GM23338 (cell line): ENCODE results near the gene LPAR6. TPM values are rescaled to one million over a fixed set of nuclear protein-coding genes. Genes with fewer than 3 reads are reported as not detected.

ENCODE experiments used
- ATAC-seq: fragments of 200-7000 bp; cut with Tn5 transposase; 3 replicates; pipeline ENCODE4 v1.9.1; 2020
- DNase-seq: peaks from one replicate; pipeline ENCODE4 v3.0.0-alpha.2; 2015; ENCODE audit warnings: low spot score
- H2AFZ ChIP-seq: fragments of 200-600 bp; sonication (generic); 2 replicates; pipeline ENCODE4 v1.8.0; 2016; ENCODE audit warnings: antibody characterized with exemption, mild to moderate bottlenecking, moderate library complexity
- H3F3A ChIP-seq: fragments of 200-600 bp; sonication (generic); replicated peaks from 2 replicates; pipeline ENCODE4 v1.8.0; 2017; ENCODE audit warnings: antibody characterized with exemption, mixed run types, low read depth
- H3K27ac ChIP-seq: fragments of 200-600 bp; sonication (generic); 2 replicates; pipeline ENCODE4 v1.6.1; 2016; ENCODE audit warnings: low read depth
- H3K27me3 ChIP-seq: fragments of 200-600 bp; sonication (generic); 2 replicates; pipeline ENCODE4 v1.8.0; 2016; ENCODE audit warnings: mild to moderate bottlenecking, mixed run types, moderate library complexity; ENCODE audit not compliant: insufficient read depth
- H3K36me3 ChIP-seq: fragments of 200-600 bp; sonication (generic); 2 replicates; pipeline ENCODE4 v1.8.0; 2016; ENCODE audit warnings: mild to moderate bottlenecking; ENCODE audit not compliant: insufficient read depth
- H3K4me1 ChIP-seq: fragments of 200-600 bp; sonication (generic); 2 replicates; pipeline ENCODE4 v1.8.0; 2016; ENCODE audit warnings: mild to moderate bottlenecking, moderate library complexity; ENCODE audit not compliant: insufficient read depth
- H3K4me2 ChIP-seq: fragments of 200-600 bp; sonication (generic); 2 replicates; pipeline ENCODE4 v1.7.1; 2017; ENCODE audit warnings: mixed run types
- H3K4me3 ChIP-seq: fragments of 200-600 bp; sonication (generic); 2 replicates; pipeline ENCODE4 v1.6.1; 2016; ENCODE audit warnings: mixed run types
- H3K79me2 ChIP-seq: fragments of 200-600 bp; sonication (generic); replicated peaks from 2 replicates; pipeline ENCODE4 v1.8.0; 2017; ENCODE audit warnings: mild to moderate bottlenecking; ENCODE audit not compliant: insufficient read depth
- H3K9me2 ChIP-seq: fragments of 200-600 bp; sonication (generic); 2 replicates; pipeline ENCODE4 v1.8.0; 2017; ENCODE audit not compliant: insufficient read depth
- H4K20me1 ChIP-seq: fragments of 200-600 bp; sonication (generic); replicated peaks from 2 replicates; pipeline ENCODE4 v1.8.0; 2017; ENCODE audit warnings: mild to moderate bottlenecking; ENCODE audit not compliant: insufficient read depth
- H3K27ac Mint-ChIP-seq: 2 replicates; pipeline ENCODE4 v1.8.0; 2020; ENCODE audit warnings: inconsistent platforms, mild to moderate bottlenecking, moderate library complexity, mixed read lengths
- H3K27me3 Mint-ChIP-seq: 3 replicates; pipeline ENCODE4 v1.8.0; 2022; ENCODE audit warnings: low read depth, mild to moderate bottlenecking, moderate library complexity, mixed read lengths, inconsistent platforms; ENCODE audit not compliant: insufficient read depth, poor library complexity
- H3K36me3 Mint-ChIP-seq: 3 replicates; pipeline ENCODE4 v1.8.0; 2021; ENCODE audit warnings: low read depth, mild to moderate bottlenecking, inconsistent platforms, moderate library complexity, mixed read lengths
- H3K4me1 Mint-ChIP-seq: 3 replicates; pipeline ENCODE4 v1.8.0; 2020; ENCODE audit warnings: mild to moderate bottlenecking, inconsistent platforms, mixed read lengths
- H3K4me3 Mint-ChIP-seq: 3 replicates; pipeline ENCODE4 v1.8.0; 2021; ENCODE audit warnings: moderate library complexity, mild to moderate bottlenecking, inconsistent platforms, mixed read lengths
- H3K9me3 Mint-ChIP-seq: 3 replicates; pipeline ENCODE4 v1.8.0; 2020; ENCODE audit warnings: moderate library complexity, mild to moderate bottlenecking, inconsistent platforms, mixed read lengths
- CREB1 ChIP-seq: fragments of 250-450 bp; sonication (Bioruptor Pico); IDR thresholded peaks from 2 replicates; pipeline ENCODE4 v1.5.0; 2020; ENCODE audit warnings: low read depth, mild to moderate bottlenecking, moderate library complexity
- CTCF ChIP-seq, 2 experiments: fragments of 200-600 bp in 1 of 2; sonication (generic) in 1 of 2; conservative IDR thresholded peaks; 2 replicates each; pipeline versions ENCODE4 v1.5.1 to v1.6.1; 2016 to 2017; ENCODE audit warnings: antibody characterized with exemption in 2 of 2, low read depth in 2 of 2, mild to moderate bottlenecking in 2 of 2, moderate library complexity in 1 of 2
- EZH2 ChIP-seq: fragments of 200-600 bp; sonication (generic); IDR thresholded peaks from one replicate; pipeline ENCODE4 v1.8.0; 2017; ENCODE audit warnings: antibody characterized with exemption, mild to moderate bottlenecking, low read depth; ENCODE audit not compliant: unreplicated experiment
- EZH2phosphoT487 ChIP-seq: fragments of 200-600 bp; sonication (generic); IDR thresholded peaks from one replicate; pipeline ENCODE4 v1.8.1; 2018; ENCODE audit warnings: antibody characterized with exemption; ENCODE audit not compliant: unreplicated experiment
- JUNB ChIP-seq: IDR thresholded peaks from one replicate; pipeline ENCODE4 v1.6.1; 2016; ENCODE audit warnings: antibody characterized with exemption; ENCODE audit not compliant: unreplicated experiment
- NANOG ChIP-seq: IDR thresholded peaks from 2 replicates; pipeline ENCODE4 v1.6.1; 2016; ENCODE audit warnings: antibody characterized with exemption, borderline replicate concordance
- POLR2AphosphoS5 ChIP-seq: IDR thresholded peaks from 2 replicates; pipeline ENCODE4 v1.6.1; 2016; ENCODE audit warnings: antibody characterized with exemption, low read depth
- REST ChIP-seq: IDR thresholded peaks from one replicate; pipeline ENCODE4 v1.6.1; 2018; ENCODE audit warnings: antibody characterized with exemption; ENCODE audit not compliant: unreplicated experiment
- STAT1 ChIP-seq: IDR thresholded peaks from one replicate; pipeline ENCODE4 v1.6.1; 2016; ENCODE audit warnings: antibody characterized with exemption; ENCODE audit not compliant: unreplicated experiment
- ZNF114 ChIP-seq: fragments of 250-450 bp; sonication (Bioruptor Pico); IDR thresholded peaks from 2 replicates; pipeline ENCODE4 v1.5.0; 2020; ENCODE audit warnings: mild to moderate bottlenecking, moderate library complexity
- polyA plus RNA-seq: library from polyadenylated mRNA; unstranded; fragments of >200 nt; fragmentation: Nextera tagmentation; extraction: Ambion mirVana; gene quantifications from 2 replicates; pipeline ENCODE4 v1.2.1, GENCODE V29; 2016
- total RNA-seq: library from RNA; depleted of rRNA; stranded (reverse); fragments of >200 nt; shearing (Covaris generic); gene quantifications from 2 replicates; pipeline ENCODE4 v1.2.3, GENCODE V29; 2014
- TF ChIP-seq, protein P1 (sequence below): IDR thresholded peaks from 2 replicates; pipeline ENCODE4 v1.6.1; 2016; ENCODE audit warnings: antibody characterized with exemption

The LPAR6 gene
- total and polyA plus RNA-seq, 2 experiments from 2014 or later: 1.4 to 2.1 TPM

GRCh38 chr13:48449656-48450055, 36.7 kb upstream of the LPAR6 start:
- Histone ChIP-seq H4K20me1 (no peaks in the 10 kb centered on the region; the same call in 1 of the 2 replicates), H3K4me3 (no peak overlapping the region), H3K4me2 (no peak overlapping the region), H3K27me3 (no peaks in the 10 kb centered on the region), H3K36me3 (no peaks in the 10 kb centered on the region), H3K79me2 (no peaks in the 10 kb centered on the region), H3K27ac (no peak overlapping the region), H3K9me2 (no peaks in the 10 kb centered on the region), H3F3A (no peaks in the 10 kb centered on the region), H3K4me1 (no peaks in the 10 kb centered on the region), H2AFZ (no peak overlapping the region)
- Mint-ChIP-seq H3K9me3 (peaks cover 6% of the 10 kb centered on the region; the same call in 2 of the 3 replicates), H3K4me1 (peaks cover 6% of the 10 kb centered on the region; the same call in 2 of the 3 replicates), H3K4me3 (no peak overlapping the region), H3K36me3 (no peaks in the 10 kb centered on the region), H3K27me3 (no peaks in the 10 kb centered on the region), H3K27ac (no peak overlapping the region)
- ATAC-seq (no peak), DNase-seq (no peak)
- TF ChIP-seq POLR2AphosphoS5: no peak
- TF ChIP-seq EZH2: no peak
- TF ChIP-seq REST: no peak

- H3K4me2 ChIP-seq: no peak overlapping the region
- no peaks in the 10 kb centered on the region for H3K79me2 ChIP-seq
- Mint-ChIP-seq H3K9me3 (peaks cover 6% of the 10 kb centered on the region; the same call in 2 of the 3 replicates), H3K4me1 (peaks cover 6% of the 10 kb centered on the region; the same call in 2 of the 3 replicates), H3K4me3 (no peak overlapping the region), H3K27me3 (no peaks in the 10 kb centered on the region), H3K36me3 (no peaks in the 10 kb centered on the region), H3K27ac (no peak overlapping the region)
- H3K9me2 ChIP-seq: no peaks in the 10 kb centered on the region
- H3K36me3 ChIP-seq: no peaks in the 10 kb centered on the region
- H3K27ac ChIP-seq: no peak overlapping the region
- ATAC-seq (no peak), DNase-seq (no peak)
- H4K20me1 ChIP-seq: no peaks in the 10 kb centered on the region; the same call in 1 of the 2 replicates
- no peaks in the 10 kb centered on the region for H3F3A ChIP-seq
- no peak overlapping the region for H2AFZ ChIP-seq
- no peak overlapping the region for H3K4me3 ChIP-seq
- H3K4me1 ChIP-seq: no peaks in the 10 kb centered on the region
- no peaks in the 10 kb centered on the region for H3K27me3 ChIP-seq
- TF ChIP-seq CREB1 (CRISPR knock-in tag) (no peak), CTCF (conservative IDR thresholded peaks at IDR 0.05; ENCODE audit: low read depth in 2 of 2) (no peak), EZH2phosphoT487 (no peak), STAT1 (no peak), JUNB (no peak), NANOG (no peak), POLR2AphosphoS5 (no peak), ZNF114 (no peak)
- TF ChIP-seq, protein P1, sequence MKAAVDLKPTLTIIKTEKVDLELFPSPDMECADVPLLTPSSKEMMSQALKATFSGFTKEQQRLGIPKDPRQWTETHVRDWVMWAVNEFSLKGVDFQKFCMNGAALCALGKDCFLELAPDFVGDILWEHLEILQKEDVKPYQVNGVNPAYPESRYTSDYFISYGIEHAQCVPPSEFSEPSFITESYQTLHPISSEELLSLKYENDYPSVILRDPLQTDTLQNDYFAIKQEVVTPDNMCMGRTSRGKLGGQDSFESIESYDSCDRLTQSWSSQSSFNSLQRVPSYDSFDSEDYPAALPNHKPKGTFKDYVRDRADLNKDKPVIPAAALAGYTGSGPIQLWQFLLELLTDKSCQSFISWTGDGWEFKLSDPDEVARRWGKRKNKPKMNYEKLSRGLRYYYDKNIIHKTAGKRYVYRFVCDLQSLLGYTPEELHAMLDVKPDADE: no peak
These were observed 36.2 kb upstream of the LPAR6 start for GRCh38 chr13:48448959-48449614.
